Stimulated activated CD4-positive, alpha-beta T cell treated with anti-CD3 and anti-CD28 coated beads, TNF-alpha, amount 100 ng/mL, for 48 hours (primary cell): ENCODE results near the gene CDH3.

Source experiments
- DNase-seq, 3 donors: peaks; one replicate each; pipeline ENCODE4 v3.0.0-alpha.2; 2020; ENCODE audit warnings: low read depth in 3 of 3

CDH3 gene

GRCh38 chr16:68737730-68738629 lies 92.9 kb downstream of the CDH3 start:
- no peak for DNase-seq

- DNase-seq = no peak
These were observed 95.0 kb downstream of the CDH3 start for GRCh38 chr16:68739964-68740627.

GRCh38 chr16:68740628-68741346 lies 95.7 kb downstream of the CDH3 start:
- no peak for DNase-seq

GRCh38 chr16:68743664-68744063 lies 98.6 kb downstream of the CDH3 start:
- DNase-seq = no peak

- DNase-seq = no peak
These were observed 99.7 kb downstream of the CDH3 start for GRCh38 chr16:68744744-68745280.

- no peak for DNase-seq
These were observed 101.8 kb downstream of the CDH3 start for GRCh38 chr16:68746951-68747350.

- no peak for DNase-seq
These were observed 104.3 kb downstream of the CDH3 start for GRCh38 chr16:68749432-68749831.
